Measurements from ENCODE around the gene C9orf40. TPM values are rescaled to one million over a fixed set of nuclear protein-coding genes. Genes with fewer than 3 reads are reported as not detected.
A peak's percentile ranks its signal among the peaks of the same experiment; 100 is the strongest.

Gene C9orf40, protein sequence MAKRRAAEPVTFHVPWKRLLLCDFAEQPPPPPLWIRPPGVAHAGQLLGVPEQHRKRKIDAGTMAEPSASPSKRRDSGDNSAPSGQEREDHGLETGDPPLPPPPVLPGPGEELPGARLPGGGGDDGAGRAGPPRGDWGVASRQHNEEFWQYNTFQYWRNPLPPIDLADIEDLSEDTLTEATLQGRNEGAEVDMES
- total RNA-seq, result 10 to 100 TPM; 16.5 to 18.6 TPM

GRCh38 chr9:74952201-74953151 lies at the start of gene C9orf40:
Gene C9orf40, minus strand, starts transcription at chr9:74952912. Its CDS starts 301 bp downstream, at chr9:74952611.
- peak within 1 kb of the TSS; percentile 93 to 95 for H3K27ac Mint-ChIP-seq
- DNase-seq (ENCODE audit: low spot score in 2 of 2), result peak; percentile 86 to 94
- peaks cover 19 to 20% of the 10 kb centered on the region in 2 donors for H3K36me3 Mint-ChIP-seq
- peak; percentile 88 to 92 for ATAC-seq
- no peaks in the 10 kb centered on the region for H3K9me3 Mint-ChIP-seq

DNA sequence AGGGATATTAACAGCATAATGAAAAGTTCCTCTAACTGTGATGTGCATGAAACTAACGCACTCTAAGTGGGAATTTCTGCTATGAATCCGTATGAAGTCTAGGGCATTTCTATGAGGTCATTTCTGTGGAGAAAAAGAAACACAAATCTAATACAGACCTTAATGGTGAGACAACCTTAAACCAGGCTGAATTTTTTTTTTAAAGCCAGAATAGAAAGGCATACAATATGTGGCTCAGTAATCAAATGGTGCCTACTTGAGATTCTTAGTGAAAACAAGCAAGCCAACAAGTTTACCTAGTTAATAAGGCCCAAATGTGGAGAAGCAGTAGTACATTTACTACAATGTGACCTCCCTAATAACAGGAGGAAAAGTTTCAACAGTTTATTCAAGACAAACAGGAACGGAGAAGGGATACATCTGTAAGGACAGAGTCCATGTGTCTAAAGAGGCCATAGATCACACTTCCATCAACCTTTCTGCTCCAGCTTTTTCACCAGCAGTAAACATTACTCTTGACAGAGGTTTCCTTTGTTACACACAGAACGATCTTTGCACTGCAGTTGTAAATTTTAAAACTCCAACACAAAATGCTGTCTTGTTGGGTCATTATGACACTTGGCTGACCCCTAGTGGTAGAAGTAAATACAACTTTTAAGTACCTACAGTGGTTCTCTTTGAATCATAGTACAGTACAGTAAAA lies 49.2 kb upstream of the C9orf40 start:
- no peaks in the 10 kb centered on the region for H3K9me3 Mint-ChIP-seq
- DNase-seq (ENCODE audit: low spot score in 2 of 2) (peak in 1 of 2 donors; percentile 4), ATAC-seq (peak; percentile 81 to 85)
- H3K36me3 Mint-ChIP-seq, result peaks cover 0 to 10% of the 10 kb centered on the region in 2 donors
- no peak overlapping the region for H3K27ac Mint-ChIP-seq

GRCh38 chr9:75000835-75001234 lies 48.1 kb upstream of the C9orf40 start:
- Mint-ChIP-seq H3K27ac (no peak overlapping the region), H3K36me3 (peaks cover 0 to 10% of the 10 kb centered on the region in 2 donors), H3K9me3 (no peaks in the 10 kb centered on the region)
- ATAC-seq, result no peak
- no peak for DNase-seq (ENCODE audit: low spot score in 2 of 2)

DNA sequence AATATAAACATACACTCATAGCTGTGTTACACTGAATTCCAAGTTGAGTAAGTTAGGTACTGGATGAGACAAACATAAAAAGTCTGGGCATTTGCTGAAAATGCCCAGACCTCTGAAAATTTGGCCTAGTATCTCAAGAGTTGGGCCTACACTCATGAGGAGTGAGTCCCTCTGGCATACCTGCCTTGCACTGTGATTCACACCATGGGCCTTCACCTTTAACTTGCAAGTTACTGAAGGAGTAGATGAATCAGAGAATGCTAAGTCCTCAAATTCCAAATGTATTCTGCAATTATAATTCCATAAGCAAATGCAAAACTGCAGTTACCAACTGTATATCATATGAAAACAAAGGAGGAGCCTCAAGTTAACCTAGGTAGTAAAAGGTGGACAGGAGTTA lies 32.3 kb upstream of the C9orf40 start:
- Mint-ChIP-seq H3K9me3 (no peaks in the 10 kb centered on the region), H3K36me3 (peaks cover 0 to 5% of the 10 kb centered on the region in 2 donors), H3K27ac (no peak overlapping the region)
- ATAC-seq (no peak), DNase-seq (ENCODE audit: low spot score in 2 of 2) (no peak)

DNA sequence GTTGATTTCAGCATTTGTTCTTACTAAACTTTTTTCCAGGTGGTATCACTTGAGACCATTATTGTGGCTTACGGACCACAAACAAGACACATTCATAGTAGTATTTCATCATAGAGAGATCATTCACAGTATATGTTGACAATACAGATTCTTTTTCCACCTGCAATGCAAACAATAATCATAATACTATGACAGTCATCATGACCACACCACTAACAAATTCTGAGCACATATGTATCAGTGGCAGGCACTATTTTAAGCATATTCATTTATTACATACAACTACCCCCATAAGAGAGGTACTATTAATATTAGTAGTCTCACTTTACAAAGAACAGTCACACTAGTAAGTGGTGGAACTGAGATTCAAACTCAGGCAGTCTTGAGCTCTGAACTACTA lies 31.0 kb upstream of the C9orf40 start:
- DNase-seq (ENCODE audit: low spot score in 2 of 2) (no peak), ATAC-seq (peak in 1 of 2 donors; percentile 78)
- no peak overlapping the region for H3K27ac Mint-ChIP-seq
- no peaks in the 10 kb centered on the region for H3K9me3 Mint-ChIP-seq
- H3K36me3 Mint-ChIP-seq, result peaks cover 0 to 5% of the 10 kb centered on the region in 2 donors

DNA sequence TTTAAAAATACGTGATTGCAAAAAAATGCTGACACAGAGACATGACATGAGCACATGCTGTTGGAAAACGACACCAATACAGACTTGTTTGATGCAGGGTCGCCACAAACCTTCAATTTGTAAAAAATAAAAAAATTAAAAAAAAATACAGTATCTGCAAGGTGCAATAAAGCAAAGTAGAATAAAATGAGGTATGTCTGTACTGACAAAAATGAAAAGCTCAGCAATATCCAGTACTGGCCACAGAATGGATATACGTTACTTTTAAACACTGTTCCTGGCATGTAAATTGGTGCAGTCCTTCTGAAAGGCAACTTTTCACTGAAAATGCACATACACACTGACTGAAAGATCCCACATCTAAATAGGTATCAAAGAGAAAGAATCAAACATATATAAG lies 27.1 kb upstream of the C9orf40 start:
- H3K9me3 Mint-ChIP-seq, result no peaks in the 10 kb centered on the region
- no peak overlapping the region for H3K27ac Mint-ChIP-seq
- DNase-seq (ENCODE audit: low spot score in 2 of 2) (no peak), ATAC-seq (no peak)
- peaks cover 1 to 16% of the 10 kb centered on the region in 2 donors for H3K36me3 Mint-ChIP-seq

DNA sequence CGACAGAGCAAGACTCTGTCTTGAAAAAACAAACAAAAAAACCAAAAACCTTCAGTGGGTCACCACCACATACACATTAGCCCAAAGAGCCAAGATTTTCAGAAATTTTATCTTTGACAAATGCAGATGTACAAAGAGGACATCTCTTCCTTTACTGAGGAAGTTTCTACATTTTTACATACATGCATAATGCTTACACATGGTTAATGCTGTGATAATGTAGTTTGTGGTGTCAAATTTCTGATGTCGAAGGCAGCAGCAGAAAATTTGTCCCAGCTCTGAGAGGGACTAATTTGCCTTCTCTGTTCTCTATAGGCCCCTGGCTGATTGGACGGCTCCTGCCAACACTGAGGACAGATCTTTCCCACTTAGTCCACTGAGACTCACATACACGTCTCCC lies 24.6 kb upstream of the C9orf40 start:
- peaks cover 0 to 16% of the 10 kb centered on the region in 2 donors for H3K36me3 Mint-ChIP-seq
- no peak for ATAC-seq
- DNase-seq (ENCODE audit: low spot score in 2 of 2), result no peak
- H3K27ac Mint-ChIP-seq, result no peak overlapping the region
- H3K9me3 Mint-ChIP-seq, result no peaks in the 10 kb centered on the region

DNA sequence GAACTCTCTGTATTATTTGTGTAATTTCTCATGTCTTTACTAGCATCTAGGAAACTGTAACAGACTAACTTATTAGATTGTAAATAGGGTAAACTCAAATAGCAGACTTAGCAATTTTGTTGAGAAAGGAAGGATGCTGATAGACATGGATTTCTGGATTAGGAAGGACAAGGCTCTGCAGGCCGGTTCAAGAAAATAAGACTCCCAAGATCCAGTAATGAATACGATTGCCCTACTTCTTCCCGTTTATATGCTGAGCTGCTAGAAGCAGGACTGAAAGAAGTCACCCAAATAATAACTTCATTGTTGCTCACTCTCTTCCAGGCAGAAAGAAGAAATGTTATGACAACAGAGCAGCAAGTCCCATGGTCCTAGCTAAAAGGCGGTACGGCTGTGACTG lies 22.8 kb upstream of the C9orf40 start:
- Mint-ChIP-seq H3K27ac (no peak overlapping the region), H3K9me3 (no peaks in the 10 kb centered on the region), H3K36me3 (peaks cover 0 to 16% of the 10 kb centered on the region in 2 donors)
- DNase-seq (ENCODE audit: low spot score in 2 of 2) (no peak), ATAC-seq (no peak)

DNA sequence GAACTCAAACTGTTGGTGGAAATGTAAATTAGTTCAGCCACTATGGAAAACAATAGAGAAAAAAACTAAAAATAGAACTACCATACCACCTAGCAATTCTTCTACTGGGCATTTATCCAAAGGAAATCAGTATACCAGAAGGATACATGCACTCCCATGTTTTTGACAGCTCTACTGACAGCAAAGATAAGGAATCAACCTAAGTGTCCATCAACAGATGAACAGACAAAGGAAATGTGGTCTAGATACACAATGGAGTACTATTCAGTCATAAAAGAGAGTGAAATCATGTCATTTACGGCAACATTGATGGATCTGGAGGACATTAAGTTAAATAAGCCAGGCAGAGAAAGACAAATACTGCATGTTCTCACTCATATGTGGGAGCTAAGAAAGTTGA lies 21.8 kb upstream of the C9orf40 start:
- ATAC-seq (no peak), DNase-seq (ENCODE audit: low spot score in 2 of 2) (no peak)
- H3K36me3 Mint-ChIP-seq, result peaks cover 0 to 16% of the 10 kb centered on the region in 2 donors
- no peaks in the 10 kb centered on the region for H3K9me3 Mint-ChIP-seq
- H3K27ac Mint-ChIP-seq, result no peak overlapping the region

DNA sequence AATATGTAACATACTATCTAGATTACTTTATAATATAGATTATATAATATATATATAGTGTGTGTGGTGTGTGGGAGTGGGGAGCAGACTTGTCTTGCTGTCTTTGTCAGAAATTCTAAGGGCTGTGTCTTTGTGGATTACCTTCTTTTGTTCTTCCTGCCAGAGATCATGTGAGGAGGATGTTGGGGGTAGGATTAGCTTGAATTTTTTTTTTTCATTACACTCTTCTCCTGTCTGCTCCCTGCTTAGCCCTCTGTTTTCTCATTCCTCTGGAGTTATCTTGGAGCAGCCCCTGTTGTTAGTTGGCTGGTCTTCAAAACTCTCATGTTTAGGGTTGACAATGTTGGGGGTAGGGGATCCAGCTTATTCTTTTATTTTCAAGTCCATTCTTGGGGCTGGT lies 21.0 kb upstream of the C9orf40 start:
- no peak overlapping the region for H3K27ac Mint-ChIP-seq
- no peaks in the 10 kb centered on the region for H3K9me3 Mint-ChIP-seq
- DNase-seq (ENCODE audit: low spot score in 2 of 2), result no peak
- no peak for ATAC-seq
- H3K36me3 Mint-ChIP-seq, result peaks cover 0 to 16% of the 10 kb centered on the region in 2 donors

GRCh38 chr9:74963056-74963455 lies 10.3 kb upstream of the C9orf40 start:
- Mint-ChIP-seq H3K9me3 (peaks cover 8 to 15% of the 10 kb centered on the region in 2 donors), H3K27ac (no peak overlapping the region), H3K36me3 (peaks cover 40 to 47% of the 10 kb centered on the region in 2 donors)
- ATAC-seq (no peak), DNase-seq (ENCODE audit: low spot score in 2 of 2) (no peak)

GRCh38 chr9:74961496-74961895 lies 8.8 kb upstream of the C9orf40 start:
- H3K9me3 Mint-ChIP-seq, result peaks cover 8 to 15% of the 10 kb centered on the region in 2 donors
- no peak overlapping the region for H3K27ac Mint-ChIP-seq
- DNase-seq (ENCODE audit: low spot score in 2 of 2) (no peak), ATAC-seq (no peak)
- H3K36me3 Mint-ChIP-seq, result peaks cover 40 to 47% of the 10 kb centered on the region in 2 donors

DNA sequence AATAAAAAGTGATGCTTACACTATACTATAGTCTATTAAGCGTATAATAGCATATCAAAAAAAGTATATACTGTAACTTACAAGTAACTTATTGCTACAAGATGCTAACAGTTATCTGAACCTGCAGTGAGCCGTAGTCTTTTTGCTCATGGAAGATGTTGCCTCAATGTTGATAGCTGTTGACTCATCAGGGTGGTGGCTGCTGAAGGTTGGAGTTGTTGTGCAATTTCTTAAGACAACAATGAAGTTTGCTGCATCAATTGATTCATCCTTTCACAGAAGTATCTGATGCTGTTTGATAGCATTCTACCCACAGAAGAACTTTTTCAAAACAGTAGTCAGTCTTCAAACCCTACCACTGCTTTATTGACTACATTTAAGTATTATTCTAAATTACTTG lies 7.8 kb upstream of the C9orf40 start:
- H3K9me3 Mint-ChIP-seq, result peaks cover 8 to 15% of the 10 kb centered on the region in 2 donors
- ATAC-seq, result peak in 1 of 2 donors; percentile 37
- H3K27ac Mint-ChIP-seq, result no peak overlapping the region
- H3K36me3 Mint-ChIP-seq, result peaks cover 40 to 42% of the 10 kb centered on the region in 2 donors
- DNase-seq (ENCODE audit: low spot score in 2 of 2), result no peak

DNA sequence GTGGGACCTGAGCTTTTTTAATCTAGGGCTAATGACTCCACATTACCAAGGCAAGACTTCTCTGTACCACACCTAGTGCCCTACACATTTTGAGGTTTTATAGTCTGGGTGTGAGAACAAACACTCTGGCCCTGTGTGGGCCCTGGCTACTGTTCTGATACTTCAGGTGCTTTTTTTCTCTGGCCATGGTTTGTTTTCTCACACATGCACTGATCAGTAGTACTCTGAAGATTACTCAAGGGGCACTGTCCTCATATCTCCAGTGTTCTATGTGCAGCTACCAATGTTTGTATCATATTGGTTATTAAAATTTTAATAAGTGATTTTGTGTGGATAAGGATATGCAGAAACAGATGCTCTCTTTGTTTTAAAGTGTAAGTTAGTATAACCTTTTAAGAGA lies 5.9 kb upstream of the C9orf40 start:
- Mint-ChIP-seq H3K9me3 (peaks cover 8 to 15% of the 10 kb centered on the region in 2 donors), H3K27ac (no peak overlapping the region), H3K36me3 (peaks cover 27 to 28% of the 10 kb centered on the region in 2 donors)
- ATAC-seq (no peak), DNase-seq (ENCODE audit: low spot score in 2 of 2) (no peak)

GRCh38 chr9:74953235-74953751 lies 581 bp upstream of the C9orf40 start:
- ATAC-seq (peak in 1 of 2 donors; percentile 0), DNase-seq (ENCODE audit: low spot score in 2 of 2) (no peak)
- peaks cover 13 to 14% of the 10 kb centered on the region in 2 donors for H3K36me3 Mint-ChIP-seq
- H3K9me3 Mint-ChIP-seq, result no peaks in the 10 kb centered on the region
- peak overlapping the region; percentile 93 to 94 for H3K27ac Mint-ChIP-seq

DNA sequence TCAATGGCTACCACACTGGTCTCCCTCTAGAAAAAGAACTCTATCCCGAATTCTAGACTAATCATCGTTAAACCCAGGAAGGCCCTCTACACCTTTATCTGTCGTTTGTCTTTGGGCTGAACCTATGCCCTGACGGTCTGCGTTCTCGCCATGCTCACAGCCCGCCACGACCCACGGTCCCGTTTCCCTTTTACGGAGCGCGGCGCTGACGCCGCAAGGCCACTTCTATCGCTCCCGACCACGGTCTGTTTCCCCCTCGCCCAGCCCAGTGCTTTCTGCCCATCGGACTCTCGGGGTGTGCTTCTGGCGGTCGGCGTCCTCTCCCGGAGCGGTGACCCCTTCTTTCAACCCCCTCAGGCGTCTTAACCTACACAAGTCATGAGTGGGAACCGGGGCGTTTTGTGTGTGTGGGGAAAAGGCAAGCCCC lies 974 bp downstream of the C9orf40 start:
- Mint-ChIP-seq H3K36me3 (peaks cover 19 to 20% of the 10 kb centered on the region in 2 donors), H3K9me3 (no peaks in the 10 kb centered on the region), H3K27ac (peak overlapping the region; percentile 93 to 95)
- ATAC-seq (peak; percentile 26 to 63), DNase-seq (ENCODE audit: low spot score in 2 of 2) (peak; percentile 54 to 63)

All from activated naive CD4-positive, alpha-beta T cell treated with anti-CD3 and anti-CD28 coated beads, Interleukin-2, amount 50 U/mL, for 72 hours (primary cell).